HL-60 (cell line): ENCODE data around the gene TC2N.

Source experiments
- DNase-seq, 2 experiments: peaks; one replicate each; pipeline ENCODE4 v3.0.0-alpha.2; 2010 to 2020; ENCODE audit warnings: low read depth in 1 of 2, low spot score in 1 of 2
- H3K27ac ChIP-seq: fragments of 250-450 bp; sonication (Bioruptor Pico); replicated peaks from 2 replicates; pipeline ENCODE4 v1.5.1; 2020; ENCODE audit warnings: mild to moderate bottlenecking, moderate library complexity
- H3K27me3 ChIP-seq: fragments of 250-450 bp; sonication (Bioruptor Pico); 2 replicates; pipeline ENCODE4 v1.5.1; 2021; ENCODE audit warnings: mild to moderate bottlenecking, moderate library complexity; ENCODE audit not compliant: insufficient read depth, poor library complexity, severe bottlenecking
- H3K4me3 ChIP-seq: replicated peaks from 2 replicates; pipeline ENCODE4 v1.5.1; 2011; ENCODE audit warnings: mild to moderate bottlenecking, control low read depth, low read length; ENCODE audit not compliant: insufficient read depth
- CTCF ChIP-seq: IDR thresholded peaks from one replicate; pipeline ENCODE4 v1.5.1; 2011; ENCODE audit warnings: low read length, control low read depth, inconsistent platforms; ENCODE audit not compliant: insufficient read depth
- GABPA ChIP-seq: IDR thresholded peaks from 2 replicates; pipeline ENCODE4 v1.6.1; 2012; ENCODE audit warnings: low read depth
- POLR2AphosphoS5 ChIP-seq: IDR thresholded peaks from 2 replicates; pipeline ENCODE4 v1.6.1; 2012; ENCODE audit warnings: low read depth
- REST ChIP-seq: IDR thresholded peaks from 2 replicates; pipeline ENCODE4 v1.6.1; 2012; ENCODE audit warnings: low read depth; ENCODE audit not compliant: insufficient replicate concordance
- SPI1 ChIP-seq: IDR thresholded peaks from 2 replicates; pipeline ENCODE4 v1.6.1; 2012; ENCODE audit warnings: low read depth, mild to moderate bottlenecking, borderline replicate concordance

The TC2N gene

GRCh38 chr14:91866511-91867295 is 633 bp downstream of the TC2N start:
- H3K4me3 ChIP-seq: no peak overlapping the region
- no peak overlapping the region for H3K27ac ChIP-seq
- H3K27me3 ChIP-seq: peaks cover 3% of the 10 kb centered on the region
- TF ChIP-seq REST: no peak
- TF ChIP-seq POLR2AphosphoS5: no peak
- no peak for TF ChIP-seq GABPA
- no peak for TF ChIP-seq SPI1
- no peak for TF ChIP-seq CTCF
- DNase-seq: no peak

GRCh38 chr14:91866061-91866460 is 1.3 kb downstream of the TC2N start:
- no peak overlapping the region for H3K27ac ChIP-seq
- H3K4me3 ChIP-seq: no peak overlapping the region
- DNase-seq: no peak
- peaks cover 3% of the 10 kb centered on the region for H3K27me3 ChIP-seq
- TF ChIP-seq GABPA (no peak), CTCF (no peak), POLR2AphosphoS5 (no peak), REST (no peak), SPI1 (no peak)

- TF ChIP-seq CTCF: no peak
- no peak for TF ChIP-seq POLR2AphosphoS5
- TF ChIP-seq REST: no peak
- no peak for TF ChIP-seq SPI1
- no peak for TF ChIP-seq GABPA
- DNase-seq: no peak
- Histone ChIP-seq H3K27ac (no peak overlapping the region), H3K4me3 (no peak overlapping the region), H3K27me3 (peaks cover 3% of the 10 kb centered on the region)
Measured at GRCh38 chr14:91862417-91862816, 4.9 kb downstream of the TC2N start.
